ENCODE results near the gene MPZ.
"Not testable (repeated sequence)": the region's sequence is repeated elsewhere in the genome, so short reads cannot be mapped to it uniquely, and the experiment has no call there.

Gene MPZ

GRCh38 chr1:161330346-161330745 lies 20.6 kb upstream of the MPZ start:
- Histone ChIP-seq H3K9me2 (replicated peaks; ENCODE audit: insufficient read depth, low read length) (no peaks in the 10 kb centered on the region), H3K36me3 (ENCODE audit: low read length) (peaks cover 2% of the 10 kb centered on the region; the same call in 1 of the 2 replicates), H4K20me1 (ENCODE audit: low read depth, low read length) (no peaks in the 10 kb centered on the region), H3K9ac (ENCODE audit: low read length) (no peak overlapping the region), H3K27me3 (ENCODE audit: low read length) (no peaks in the 10 kb centered on the region), H3F3A (ENCODE audit: insufficient read depth) (no peaks in the 10 kb centered on the region), H3K9me3 (ENCODE audit: insufficient read depth, low read length) (no peaks in the 10 kb centered on the region), H3K4me2 (ENCODE audit: low read depth, low read length, poor library complexity, severe bottlenecking) (no peak overlapping the region), H3K27ac (ENCODE audit: low read depth, low read length) (no peak overlapping the region), H3K4me3 (ENCODE audit: insufficient read depth, low read length, poor library complexity, severe bottlenecking) (no peak overlapping the region), H2AFZ (ENCODE audit: low read depth, low read length, severe bottlenecking) (no peak overlapping the region), H3K79me2 (ENCODE audit: insufficient read depth, low read length) (no peaks in the 10 kb centered on the region)
- TF ChIP-seq CTCF (IDR thresholded peaks at IDR 0.05; ENCODE audit: insufficient read depth, low read length, poor library complexity, severe bottlenecking), result no peak
- no peak for TF ChIP-seq EZH2phosphoT487 (conservative IDR thresholded peaks at IDR 0.05; ENCODE audit: low read length)

GRCh38 chr1:161324020-161324419 lies 14.3 kb upstream of the MPZ start:
- Histone ChIP-seq H3K4me2 (ENCODE audit: low read depth, low read length, poor library complexity, severe bottlenecking) (no peak overlapping the region), H3K36me3 (ENCODE audit: low read length) (peaks cover 5% of the 10 kb centered on the region; the same call in 1 of the 2 replicates), H3K27me3 (ENCODE audit: low read length) (no peaks in the 10 kb centered on the region), H3F3A (ENCODE audit: insufficient read depth) (no peaks in the 10 kb centered on the region), H3K9ac (ENCODE audit: low read length) (no peak overlapping the region), H3K4me3 (ENCODE audit: insufficient read depth, low read length, poor library complexity, severe bottlenecking) (no peak overlapping the region), H4K20me1 (ENCODE audit: low read depth, low read length) (no peaks in the 10 kb centered on the region), H3K9me2 (replicated peaks; ENCODE audit: insufficient read depth, low read length) (no peaks in the 10 kb centered on the region), H2AFZ (ENCODE audit: low read depth, low read length, severe bottlenecking) (no peak overlapping the region), H3K27ac (ENCODE audit: low read depth, low read length) (no peak overlapping the region), H3K9me3 (ENCODE audit: insufficient read depth, low read length) (no peaks in the 10 kb centered on the region), H3K79me2 (ENCODE audit: insufficient read depth, low read length) (0 out of 2 replicates have a peak, but pooled peaks cover 4% of the 10 kb centered on the region)
- TF ChIP-seq CTCF (IDR thresholded peaks at IDR 0.05; ENCODE audit: insufficient read depth, low read length, poor library complexity, severe bottlenecking) (no peak), EZH2phosphoT487 (conservative IDR thresholded peaks at IDR 0.05; ENCODE audit: low read length) (no peak)

- not testable (repeated sequence) for H3K79me2 ChIP-seq (ENCODE audit: insufficient read depth, low read length); H2AFZ ChIP-seq (ENCODE audit: low read depth, low read length, severe bottlenecking); H3K9ac ChIP-seq (ENCODE audit: low read length); H4K20me1 ChIP-seq (ENCODE audit: low read depth, low read length); H3K27ac ChIP-seq (ENCODE audit: low read depth, low read length); H3K4me3 ChIP-seq (ENCODE audit: insufficient read depth, low read length, poor library complexity, severe bottlenecking); H3F3A ChIP-seq (ENCODE audit: insufficient read depth); H3K4me2 ChIP-seq (ENCODE audit: low read depth, low read length, poor library complexity, severe bottlenecking); H3K36me3 ChIP-seq (ENCODE audit: low read length); H3K9me2 ChIP-seq (replicated peaks; ENCODE audit: insufficient read depth, low read length); H3K9me3 ChIP-seq (ENCODE audit: insufficient read depth, low read length); H3K27me3 ChIP-seq (ENCODE audit: low read length)
Observed at GRCh38 chr1:161315841-161316674, 6.3 kb upstream of the MPZ start.
